Measurements from ENCODE around the gene FBXW4.

Gene FBXW4

GRCh38 chr10:101675115-101675514 lies 19.9 kb downstream of the FBXW4 start:
- Histone ChIP-seq H3K4me1 (ENCODE audit: control insufficient read depth, low read depth, low read length) (no peaks in the 10 kb centered on the region), H3K4me2 (ENCODE audit: low read length) (no peak overlapping the region), H3K4ac (ENCODE audit: low read depth, low read length) (no peak overlapping the region), H2BK15ac (replicated peaks; ENCODE audit: low read depth) (no peak overlapping the region), H3K27me3 (ENCODE audit: insufficient read depth, low read length, poor library complexity) (no peaks in the 10 kb centered on the region), H3K23ac (ENCODE audit: low read length) (no peak overlapping the region), H3K79me2 (ENCODE audit: control insufficient read depth, insufficient read depth, low read length) (no peaks in the 10 kb centered on the region), H3K9ac (ENCODE audit: low read length) (no peak overlapping the region), H2AK5ac (ENCODE audit: low read length) (no peak overlapping the region), H3K36me3 (ENCODE audit: control insufficient read depth, insufficient read depth, low read length) (no peaks in the 10 kb centered on the region), H3K4me3 (ENCODE audit: low read length) (no peak overlapping the region), H3K79me1 (ENCODE audit: low read length) (no peaks in the 10 kb centered on the region), H3K18ac (ENCODE audit: low read length) (no peak overlapping the region), H3K27ac (ENCODE audit: low read depth, low read length) (no peak overlapping the region), H2BK120ac (ENCODE audit: low read depth, low read length) (no peak overlapping the region), H4K5ac (ENCODE audit: low read length) (no peak overlapping the region), H4K8ac (ENCODE audit: low read depth, low read length) (no peak overlapping the region), H2BK5ac (ENCODE audit: low read length) (no peak overlapping the region), H3K56ac (ENCODE audit: low read length) (no peak overlapping the region)
- WGBS (ENCODE audit: extremely low coverage, insufficient coverage, low lambda C conversion rate): no CpG with 5 or more reads among the region's 2 CpGs
- DNase-seq: no peak

DNA sequence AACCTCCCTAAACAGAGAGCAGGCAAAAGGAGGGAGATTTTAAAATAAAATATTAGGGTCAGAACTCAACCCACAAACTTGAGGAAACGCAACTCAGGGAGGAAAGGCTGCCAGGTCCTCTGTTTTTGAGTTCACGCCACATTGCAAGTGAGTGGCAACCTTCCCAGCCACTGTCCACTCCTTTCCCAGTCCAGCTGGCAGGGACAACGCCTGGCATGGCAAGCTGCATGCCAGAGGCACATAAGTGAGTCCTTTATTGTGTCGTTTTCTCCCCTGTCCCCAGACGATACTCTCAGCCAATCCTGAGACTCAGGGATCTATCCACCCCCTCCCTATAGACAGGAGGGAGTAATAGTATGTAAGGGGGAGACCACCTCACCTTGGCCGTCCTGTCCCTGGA lies 22.4 kb downstream of the FBXW4 start:
- Histone ChIP-seq H3K27me3 (ENCODE audit: insufficient read depth, low read length, poor library complexity) (no peaks in the 10 kb centered on the region), H2BK120ac (ENCODE audit: low read depth, low read length) (no peak overlapping the region), H3K79me1 (ENCODE audit: low read length) (no peaks in the 10 kb centered on the region), H3K23ac (ENCODE audit: low read length) (no peak overlapping the region), H3K18ac (ENCODE audit: low read length) (no peak overlapping the region), H3K9ac (ENCODE audit: low read length) (no peak overlapping the region), H2AK5ac (ENCODE audit: low read length) (no peak overlapping the region), H3K4me3 (ENCODE audit: low read length) (no peak overlapping the region), H3K27ac (ENCODE audit: low read depth, low read length) (no peak overlapping the region), H3K4me2 (ENCODE audit: low read length) (no peak overlapping the region), H2BK15ac (replicated peaks; ENCODE audit: low read depth) (no peak overlapping the region), H4K5ac (ENCODE audit: low read length) (no peak overlapping the region), H3K4me1 (ENCODE audit: control insufficient read depth, low read depth, low read length) (peaks cover 14% of the 10 kb centered on the region), H3K36me3 (ENCODE audit: control insufficient read depth, insufficient read depth, low read length) (no peaks in the 10 kb centered on the region), H4K8ac (ENCODE audit: low read depth, low read length) (no peak overlapping the region), H3K4ac (ENCODE audit: low read depth, low read length) (no peak overlapping the region), H3K79me2 (ENCODE audit: control insufficient read depth, insufficient read depth, low read length) (no peaks in the 10 kb centered on the region), H2BK5ac (ENCODE audit: low read length) (no peak overlapping the region), H3K56ac (ENCODE audit: low read length) (no peak overlapping the region)
- DNase-seq: no peak
- no CpG with 5 or more reads among the region's 6 CpGs for WGBS (ENCODE audit: extremely low coverage, insufficient coverage, low lambda C conversion rate)

GRCh38 chr10:101671453-101671852 lies 23.5 kb downstream of the FBXW4 start:
- H3K36me3 ChIP-seq (ENCODE audit: control insufficient read depth, insufficient read depth, low read length): no peaks in the 10 kb centered on the region
- H3K79me2 ChIP-seq (ENCODE audit: control insufficient read depth, insufficient read depth, low read length): no peaks in the 10 kb centered on the region
- no CpG with 5 or more reads among the region's 1 CpG for WGBS (ENCODE audit: extremely low coverage, insufficient coverage, low lambda C conversion rate)
- H3K23ac ChIP-seq (ENCODE audit: low read length): no peak overlapping the region
- no peak overlapping the region for H4K8ac ChIP-seq (ENCODE audit: low read depth, low read length)
- no peak overlapping the region for H3K4me3 ChIP-seq (ENCODE audit: low read length)
- no peak overlapping the region for H3K56ac ChIP-seq (ENCODE audit: low read length)
- no peak overlapping the region for H2BK15ac ChIP-seq (replicated peaks; ENCODE audit: low read depth)
- H2BK5ac ChIP-seq (ENCODE audit: low read length): no peak overlapping the region
- H3K4me1 ChIP-seq (ENCODE audit: control insufficient read depth, low read depth, low read length): peaks cover 14% of the 10 kb centered on the region
- H3K27me3 ChIP-seq (ENCODE audit: insufficient read depth, low read length, poor library complexity): no peaks in the 10 kb centered on the region
- no peak overlapping the region for H4K5ac ChIP-seq (ENCODE audit: low read length)
- no peak overlapping the region for H2BK120ac ChIP-seq (ENCODE audit: low read depth, low read length)
- no peaks in the 10 kb centered on the region for H3K79me1 ChIP-seq (ENCODE audit: low read length)
- H3K9ac ChIP-seq (ENCODE audit: low read length): no peak overlapping the region
- H3K4ac ChIP-seq (ENCODE audit: low read depth, low read length): no peak overlapping the region
- no peak for DNase-seq
- no peak overlapping the region for H2AK5ac ChIP-seq (ENCODE audit: low read length)
- H3K4me2 ChIP-seq (ENCODE audit: low read length): no peak overlapping the region
- no peak overlapping the region for H3K18ac ChIP-seq (ENCODE audit: low read length)
- no peak overlapping the region for H3K27ac ChIP-seq (ENCODE audit: low read depth, low read length)

DNA sequence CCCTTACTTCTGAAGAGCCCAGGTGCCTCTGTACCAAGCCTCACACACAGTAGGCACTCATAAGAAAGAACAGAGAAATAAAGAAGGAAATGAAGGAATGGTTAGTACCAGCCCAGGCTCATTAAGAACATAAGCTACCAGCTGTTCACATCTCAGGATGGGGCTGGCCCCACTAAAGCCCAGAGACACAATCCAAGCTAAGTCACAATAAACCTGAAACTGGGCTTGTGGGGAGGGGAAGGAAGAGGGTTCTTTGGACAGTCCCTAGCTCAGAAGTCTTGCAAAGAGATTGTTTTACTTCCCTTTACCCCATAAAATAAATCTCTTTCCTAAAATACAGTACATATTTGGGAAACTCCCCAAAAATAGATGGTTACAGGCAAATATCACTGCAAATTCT lies 24.3 kb downstream of the FBXW4 start:
- Histone ChIP-seq H2BK15ac (replicated peaks; ENCODE audit: low read depth) (no peak overlapping the region), H3K4me1 (ENCODE audit: control insufficient read depth, low read depth, low read length) (peaks cover 14% of the 10 kb centered on the region), H3K27me3 (ENCODE audit: insufficient read depth, low read length, poor library complexity) (no peaks in the 10 kb centered on the region), H3K27ac (ENCODE audit: low read depth, low read length) (no peak overlapping the region), H3K79me1 (ENCODE audit: low read length) (no peaks in the 10 kb centered on the region), H4K5ac (ENCODE audit: low read length) (no peak overlapping the region), H2BK120ac (ENCODE audit: low read depth, low read length) (no peak overlapping the region), H3K4me3 (ENCODE audit: low read length) (no peak overlapping the region), H3K56ac (ENCODE audit: low read length) (no peak overlapping the region), H3K79me2 (ENCODE audit: control insufficient read depth, insufficient read depth, low read length) (no peaks in the 10 kb centered on the region), H3K23ac (ENCODE audit: low read length) (no peak overlapping the region), H3K4me2 (ENCODE audit: low read length) (no peak overlapping the region), H2AK5ac (ENCODE audit: low read length) (no peak overlapping the region), H4K8ac (ENCODE audit: low read depth, low read length) (no peak overlapping the region), H3K9ac (ENCODE audit: low read length) (no peak overlapping the region), H3K18ac (ENCODE audit: low read length) (no peak overlapping the region), H2BK5ac (ENCODE audit: low read length) (no peak overlapping the region), H3K4ac (ENCODE audit: low read depth, low read length) (no peak overlapping the region), H3K36me3 (ENCODE audit: control insufficient read depth, insufficient read depth, low read length) (no peaks in the 10 kb centered on the region)
- no peak for DNase-seq

- no peaks in the 10 kb centered on the region for H3K27me3 ChIP-seq (ENCODE audit: insufficient read depth, low read length, poor library complexity)
- H2BK5ac ChIP-seq (ENCODE audit: low read length): no peak overlapping the region
- no peaks in the 10 kb centered on the region for H3K36me3 ChIP-seq (ENCODE audit: control insufficient read depth, insufficient read depth, low read length)
- no peak overlapping the region for H3K23ac ChIP-seq (ENCODE audit: low read length)
- H3K79me1 ChIP-seq (ENCODE audit: low read length): no peaks in the 10 kb centered on the region
- H2AK5ac ChIP-seq (ENCODE audit: low read length): no peak overlapping the region
- H2BK120ac ChIP-seq (ENCODE audit: low read depth, low read length): no peak overlapping the region
- peak overlapping the region; percentile 44 for H3K56ac ChIP-seq (ENCODE audit: low read length)
- no peak for DNase-seq
- no peak overlapping the region for H3K4ac ChIP-seq (ENCODE audit: low read depth, low read length)
- no peak overlapping the region for H3K18ac ChIP-seq (ENCODE audit: low read length)
- WGBS (ENCODE audit: extremely low coverage, insufficient coverage, low lambda C conversion rate): no CpG with 5 or more reads among the region's 2 CpGs
- H2BK15ac ChIP-seq (replicated peaks; ENCODE audit: low read depth): no peak overlapping the region
- H3K4me2 ChIP-seq (ENCODE audit: low read length): no peak overlapping the region
- H4K8ac ChIP-seq (ENCODE audit: low read depth, low read length): no peak overlapping the region
- no peak overlapping the region for H3K27ac ChIP-seq (ENCODE audit: low read depth, low read length)
- H3K4me3 ChIP-seq (ENCODE audit: low read length): no peak overlapping the region
- H3K4me1 ChIP-seq (ENCODE audit: control insufficient read depth, low read depth, low read length): peaks cover 14% of the 10 kb centered on the region
- no peak overlapping the region for H4K5ac ChIP-seq (ENCODE audit: low read length)
- no peaks in the 10 kb centered on the region for H3K79me2 ChIP-seq (ENCODE audit: control insufficient read depth, insufficient read depth, low read length)
- H3K9ac ChIP-seq (ENCODE audit: low read length): peak overlapping the region; percentile 22
These were observed 25.8 kb downstream of the FBXW4 start for GRCh38 chr10:101669181-101669580.

GRCh38 chr10:101668566-101668965 lies 26.4 kb downstream of the FBXW4 start:
- Histone ChIP-seq H3K56ac (ENCODE audit: low read length) (peak overlapping the region; percentile 65), H3K79me1 (ENCODE audit: low read length) (no peaks in the 10 kb centered on the region), H3K9ac (ENCODE audit: low read length) (no peak overlapping the region), H3K79me2 (ENCODE audit: control insufficient read depth, insufficient read depth, low read length) (no peaks in the 10 kb centered on the region), H2BK120ac (ENCODE audit: low read depth, low read length) (no peak overlapping the region), H3K27ac (ENCODE audit: low read depth, low read length) (no peak overlapping the region), H3K4ac (ENCODE audit: low read depth, low read length) (no peak overlapping the region), H3K18ac (ENCODE audit: low read length) (no peak overlapping the region), H3K4me1 (ENCODE audit: control insufficient read depth, low read depth, low read length) (peaks cover 14% of the 10 kb centered on the region), H3K27me3 (ENCODE audit: insufficient read depth, low read length, poor library complexity) (no peaks in the 10 kb centered on the region), H2BK5ac (ENCODE audit: low read length) (no peak overlapping the region), H3K4me2 (ENCODE audit: low read length) (no peak overlapping the region), H3K23ac (ENCODE audit: low read length) (no peak overlapping the region), H3K36me3 (ENCODE audit: control insufficient read depth, insufficient read depth, low read length) (no peaks in the 10 kb centered on the region), H4K5ac (ENCODE audit: low read length) (no peak overlapping the region), H4K8ac (ENCODE audit: low read depth, low read length) (no peak overlapping the region), H3K4me3 (ENCODE audit: low read length) (no peak overlapping the region), H2BK15ac (replicated peaks; ENCODE audit: low read depth) (no peak overlapping the region), H2AK5ac (ENCODE audit: low read length) (no peak overlapping the region)
- WGBS (ENCODE audit: extremely low coverage, insufficient coverage, low lambda C conversion rate): no CpG with 5 or more reads among the region's 1 CpG
- DNase-seq: peak; percentile 91
